HL-60 (cell line): ENCODE data around the gene FGF12.

Experiments
- GABPA ChIP-seq: IDR thresholded peaks from 2 replicates; pipeline ENCODE4 v1.6.1; 2012; ENCODE audit warnings: low read depth
- POLR2AphosphoS5 ChIP-seq: IDR thresholded peaks from 2 replicates; pipeline ENCODE4 v1.6.1; 2012; ENCODE audit warnings: low read depth
- REST ChIP-seq: IDR thresholded peaks from 2 replicates; pipeline ENCODE4 v1.6.1; 2012; ENCODE audit warnings: low read depth; ENCODE audit not compliant: insufficient replicate concordance
- TF ChIP-seq, protein P1 (sequence below): IDR thresholded peaks from one replicate; pipeline ENCODE4 v1.5.1; 2011; ENCODE audit warnings: low read length, control low read depth, inconsistent platforms; ENCODE audit not compliant: insufficient read depth

DNA sequence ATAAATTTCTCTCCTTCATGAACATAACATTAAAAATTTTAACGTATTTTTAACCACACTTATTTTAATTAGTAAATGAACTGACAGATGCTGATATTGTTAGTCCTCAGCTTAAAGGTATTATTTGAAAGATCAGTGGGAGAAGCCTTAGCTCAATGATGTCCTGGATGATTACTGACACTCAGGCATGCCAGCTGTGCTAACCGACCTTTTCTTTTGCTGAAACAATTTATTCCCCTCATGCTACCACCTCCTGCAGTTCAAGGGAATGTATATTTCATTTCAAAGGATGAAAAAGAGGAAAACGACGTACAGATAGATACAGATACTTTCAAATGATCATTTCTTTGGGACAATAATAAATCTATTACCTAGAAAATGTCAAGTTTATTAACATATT is 620.8 kb downstream of the FGF12 start:
- TF ChIP-seq REST: no peak
- TF ChIP-seq, protein P1, sequence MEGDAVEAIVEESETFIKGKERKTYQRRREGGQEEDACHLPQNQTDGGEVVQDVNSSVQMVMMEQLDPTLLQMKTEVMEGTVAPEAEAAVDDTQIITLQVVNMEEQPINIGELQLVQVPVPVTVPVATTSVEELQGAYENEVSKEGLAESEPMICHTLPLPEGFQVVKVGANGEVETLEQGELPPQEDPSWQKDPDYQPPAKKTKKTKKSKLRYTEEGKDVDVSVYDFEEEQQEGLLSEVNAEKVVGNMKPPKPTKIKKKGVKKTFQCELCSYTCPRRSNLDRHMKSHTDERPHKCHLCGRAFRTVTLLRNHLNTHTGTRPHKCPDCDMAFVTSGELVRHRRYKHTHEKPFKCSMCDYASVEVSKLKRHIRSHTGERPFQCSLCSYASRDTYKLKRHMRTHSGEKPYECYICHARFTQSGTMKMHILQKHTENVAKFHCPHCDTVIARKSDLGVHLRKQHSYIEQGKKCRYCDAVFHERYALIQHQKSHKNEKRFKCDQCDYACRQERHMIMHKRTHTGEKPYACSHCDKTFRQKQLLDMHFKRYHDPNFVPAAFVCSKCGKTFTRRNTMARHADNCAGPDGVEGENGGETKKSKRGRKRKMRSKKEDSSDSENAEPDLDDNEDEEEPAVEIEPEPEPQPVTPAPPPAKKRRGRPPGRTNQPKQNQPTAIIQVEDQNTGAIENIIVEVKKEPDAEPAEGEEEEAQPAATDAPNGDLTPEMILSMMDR: no peak
- TF ChIP-seq POLR2AphosphoS5: no peak
- TF ChIP-seq GABPA: no peak
